ENCODE results near the gene BACH2. TPM values are rescaled to one million over a fixed set of nuclear protein-coding genes. Genes with fewer than 3 reads are reported as not detected.
A peak's percentile ranks its signal among the peaks of the same experiment; 100 is the strongest.

The BACH2 gene
- total RNA-seq, 2 donors from 2014 or later: 101 to 111 TPM

- H3K9me3 Mint-ChIP-seq: peaks cover 4 to 10% of the 10 kb centered on the region in 2 donors
- peaks cover 20 to 70% of the 10 kb centered on the region in 2 donors for H3K36me3 Mint-ChIP-seq (ENCODE audit: insufficient read depth in 2 of 2)
- ATAC-seq (replicated peaks in 1 of 2): no peak
- H3K27ac Mint-ChIP-seq: peak overlapping the region; percentile 29
- no peak overlapping the region for H3K4me3 Mint-ChIP-seq
- no peak for DNase-seq
- no peaks in the 10 kb centered on the region for H3K27me3 Mint-ChIP-seq (ENCODE audit: low read depth)
- peaks cover 76% of the 10 kb centered on the region for H3K4me1 Mint-ChIP-seq (ENCODE audit: low read depth)
These were observed 275.9 kb downstream of the BACH2 start for GRCh38 chr6:90020746-90021145.

DNA sequence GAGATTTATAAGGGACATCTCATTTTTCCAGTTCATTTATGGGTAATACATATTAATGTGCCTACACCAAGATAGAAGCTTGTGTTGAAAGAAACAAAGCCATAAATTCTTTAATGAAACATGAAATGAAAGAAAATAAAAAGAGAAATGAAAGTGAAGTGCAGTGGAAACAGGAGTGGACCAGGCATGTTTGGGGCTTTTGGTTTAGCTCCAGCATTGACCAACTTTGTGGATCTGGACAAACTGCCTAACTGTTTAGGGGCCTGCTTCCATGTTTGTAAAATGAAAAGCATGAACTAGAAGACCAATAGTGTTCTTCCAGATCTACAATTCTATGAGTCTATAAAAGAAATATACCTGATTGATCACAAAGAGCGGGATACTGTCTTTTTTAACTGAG is 277.4 kb downstream of the BACH2 start:
- ATAC-seq (replicated peaks in 1 of 2) (no peak), DNase-seq (no peak)
- Mint-ChIP-seq H3K27me3 (ENCODE audit: low read depth) (no peaks in the 10 kb centered on the region), H3K9me3 (peaks cover 4 to 10% of the 10 kb centered on the region in 2 donors), H3K4me1 (ENCODE audit: low read depth) (peaks cover 67% of the 10 kb centered on the region), H3K4me3 (no peak overlapping the region), H3K36me3 (ENCODE audit: insufficient read depth in 2 of 2) (peaks cover 14 to 64% of the 10 kb centered on the region in 2 donors), H3K27ac (no peak overlapping the region)

- Mint-ChIP-seq H3K36me3 (ENCODE audit: insufficient read depth in 2 of 2) (peaks cover 11 to 59% of the 10 kb centered on the region in 2 donors), H3K4me3 (no peak overlapping the region), H3K27ac (peak overlapping the region; percentile 95), H3K9me3 (peaks cover 4 to 8% of the 10 kb centered on the region in 2 donors), H3K4me1 (ENCODE audit: low read depth) (peaks cover 54% of the 10 kb centered on the region), H3K27me3 (ENCODE audit: low read depth) (no peaks in the 10 kb centered on the region)
- ATAC-seq (replicated peaks in 1 of 2) (no peak), DNase-seq (no peak)
These were observed 280.8 kb downstream of the BACH2 start for GRCh38 chr6:90015883-90016282.

GRCh38 chr6:90008908-90009501 is 287.6 kb downstream of the BACH2 start:
- peak overlapping the region; percentile 97 for H3K27ac Mint-ChIP-seq
- peak; percentile 63 to 74 for ATAC-seq (replicated peaks in 1 of 2)
- H3K4me3 Mint-ChIP-seq: peak overlapping the region; percentile 46 to 64
- DNase-seq: no peak
- H3K36me3 Mint-ChIP-seq (ENCODE audit: insufficient read depth in 2 of 2): peaks cover 8 to 47% of the 10 kb centered on the region in 2 donors
- no peaks in the 10 kb centered on the region for H3K9me3 Mint-ChIP-seq
- no peaks in the 10 kb centered on the region for H3K27me3 Mint-ChIP-seq (ENCODE audit: low read depth)
- H3K4me1 Mint-ChIP-seq (ENCODE audit: low read depth): peaks cover 38% of the 10 kb centered on the region

DNA sequence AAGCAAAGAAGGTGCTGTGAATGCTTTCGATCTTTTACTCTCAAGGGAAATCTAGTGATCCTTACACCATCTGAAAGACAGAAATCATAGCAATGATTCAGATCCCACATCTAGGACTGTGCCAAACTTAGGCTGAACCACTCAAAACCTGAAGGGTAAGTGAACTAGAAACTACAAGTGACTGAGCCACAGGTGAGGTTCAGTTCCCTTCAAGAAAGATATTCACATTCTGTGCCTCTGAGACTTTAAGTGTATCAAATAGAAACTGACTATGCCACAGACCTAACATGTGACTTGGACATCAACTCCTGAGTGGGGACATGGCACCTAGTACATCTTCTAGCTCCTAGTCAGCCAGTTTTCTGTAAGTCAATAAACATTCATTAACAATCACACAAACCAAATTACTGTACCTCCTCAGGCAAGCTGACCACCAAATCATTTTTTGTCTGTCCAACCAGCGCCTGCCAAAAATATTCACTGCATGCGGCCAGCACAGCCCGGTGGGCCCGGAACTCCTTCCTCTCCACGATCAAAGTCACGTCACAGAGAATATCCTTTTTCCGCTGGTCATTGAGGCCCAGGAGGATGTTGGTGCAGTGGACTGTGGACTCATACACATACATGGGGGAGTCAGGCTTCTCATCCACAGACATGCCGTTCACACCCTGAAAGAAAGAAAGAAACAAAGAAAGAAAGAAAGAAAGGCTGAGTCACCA is 288.3 kb downstream of the BACH2 start:
- peak; percentile 40 to 45 for DNase-seq
- peaks cover 38% of the 10 kb centered on the region for H3K4me1 Mint-ChIP-seq (ENCODE audit: low read depth)
- H3K4me3 Mint-ChIP-seq: peak overlapping the region; percentile 46 to 64
- H3K27me3 Mint-ChIP-seq (ENCODE audit: low read depth): no peaks in the 10 kb centered on the region
- peak; percentile 87 for ATAC-seq (replicated peaks in 1 of 2)
- H3K9me3 Mint-ChIP-seq: no peaks in the 10 kb centered on the region
- peak overlapping the region; percentile 97 for H3K27ac Mint-ChIP-seq
- H3K36me3 Mint-ChIP-seq (ENCODE audit: insufficient read depth in 2 of 2): peaks cover 8 to 40% of the 10 kb centered on the region in 2 donors

DNA sequence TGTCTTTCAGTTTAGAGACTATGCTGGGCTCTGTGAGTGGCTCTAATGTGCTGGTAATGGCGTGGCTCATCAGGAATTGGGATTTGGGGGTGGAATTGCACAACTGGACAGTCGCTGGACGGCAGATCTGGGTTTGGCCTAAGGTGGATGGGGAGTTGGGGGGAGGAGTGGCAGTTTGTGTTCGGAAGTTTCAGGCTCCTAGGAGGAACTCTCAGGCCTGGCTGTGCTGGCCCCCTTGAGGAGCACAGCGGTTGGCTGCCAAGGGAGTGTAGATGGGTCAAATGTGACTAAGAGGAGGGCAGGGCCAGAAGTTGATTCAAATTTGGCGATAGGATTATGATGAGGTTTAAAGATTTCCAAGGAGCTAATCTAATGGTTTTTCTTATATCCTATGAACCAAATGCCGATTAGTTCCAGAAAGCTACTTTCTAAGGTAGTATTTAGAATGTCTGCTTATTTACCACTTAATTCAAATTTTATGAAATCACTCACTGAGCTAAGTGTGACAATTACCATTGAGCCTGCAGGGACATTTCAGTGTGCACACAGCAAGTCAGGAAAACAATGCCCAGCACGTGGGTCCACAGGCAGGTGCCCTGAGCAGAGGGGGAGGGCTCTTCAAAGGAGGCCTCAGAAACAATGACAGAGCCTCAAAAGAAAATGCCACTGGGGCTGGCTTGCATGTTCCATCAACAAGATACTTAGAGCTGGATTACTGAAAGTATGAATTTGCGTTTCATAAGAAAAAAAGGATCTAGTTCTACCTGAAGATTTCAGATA is 291.4 kb downstream of the BACH2 start:
- peak overlapping the region; percentile 27 for H3K27ac Mint-ChIP-seq
- H3K4me1 Mint-ChIP-seq (ENCODE audit: low read depth): peaks cover 20% of the 10 kb centered on the region
- no peak for DNase-seq
- H3K36me3 Mint-ChIP-seq (ENCODE audit: insufficient read depth in 2 of 2): peaks cover 10 to 36% of the 10 kb centered on the region in 2 donors
- no peak for ATAC-seq (replicated peaks in 1 of 2)
- no peak overlapping the region for H3K4me3 Mint-ChIP-seq
- no peaks in the 10 kb centered on the region for H3K9me3 Mint-ChIP-seq
- H3K27me3 Mint-ChIP-seq (ENCODE audit: low read depth): no peaks in the 10 kb centered on the region

DNA sequence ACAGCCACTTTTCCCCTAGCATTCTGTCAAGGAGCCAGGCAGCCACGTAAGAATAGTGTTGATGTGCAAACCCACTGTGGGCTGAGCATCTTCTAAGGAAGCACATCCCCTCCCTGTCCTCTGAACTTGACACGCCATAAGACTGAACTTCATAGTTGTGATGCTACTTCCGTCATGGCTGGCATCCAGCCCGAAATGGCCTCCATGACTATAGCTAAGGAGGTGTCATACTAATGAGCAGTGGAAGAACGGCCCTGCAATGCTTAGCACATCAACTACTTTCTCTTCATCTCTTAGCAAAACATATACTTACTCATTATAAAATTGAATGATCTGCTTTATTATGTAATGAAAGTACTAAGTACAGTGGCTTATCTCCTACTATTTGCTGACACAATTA is 292.1 kb downstream of the BACH2 start:
- DNase-seq (no peak), ATAC-seq (replicated peaks in 1 of 2) (no peak)
- peaks cover 14% of the 10 kb centered on the region for H3K4me1 Mint-ChIP-seq (ENCODE audit: low read depth)
- H3K4me3 Mint-ChIP-seq: no peak overlapping the region
- peaks cover 10 to 42% of the 10 kb centered on the region in 2 donors for H3K36me3 Mint-ChIP-seq (ENCODE audit: insufficient read depth in 2 of 2)
- H3K27me3 Mint-ChIP-seq (ENCODE audit: low read depth): no peaks in the 10 kb centered on the region
- no peaks in the 10 kb centered on the region for H3K9me3 Mint-ChIP-seq
- H3K27ac Mint-ChIP-seq: peak overlapping the region; percentile 12

GRCh38 chr6:90003941-90004340 is 292.7 kb downstream of the BACH2 start:
- no peaks in the 10 kb centered on the region for H3K9me3 Mint-ChIP-seq
- H3K27ac Mint-ChIP-seq: no peak overlapping the region
- peaks cover 8% of the 10 kb centered on the region for H3K4me1 Mint-ChIP-seq (ENCODE audit: low read depth)
- H3K27me3 Mint-ChIP-seq (ENCODE audit: low read depth): no peaks in the 10 kb centered on the region
- ATAC-seq (replicated peaks in 1 of 2): no peak
- no peak for DNase-seq
- H3K4me3 Mint-ChIP-seq: no peak overlapping the region
- H3K36me3 Mint-ChIP-seq (ENCODE audit: insufficient read depth in 2 of 2): peaks cover 10 to 42% of the 10 kb centered on the region in 2 donors

- peaks cover 7 to 42% of the 10 kb centered on the region in 2 donors for H3K36me3 Mint-ChIP-seq (ENCODE audit: insufficient read depth in 2 of 2)
- H3K4me1 Mint-ChIP-seq (ENCODE audit: low read depth): peaks cover 6% of the 10 kb centered on the region
- H3K9me3 Mint-ChIP-seq: no peaks in the 10 kb centered on the region
These were observed 293.4 kb downstream of the BACH2 start for GRCh38 chr6:90003069-90003795.

GRCh38 chr6:90000864-90001731 is 295.5 kb downstream of the BACH2 start:
- no peaks in the 10 kb centered on the region for H3K27me3 Mint-ChIP-seq (ENCODE audit: low read depth)
- peaks cover 10 to 45% of the 10 kb centered on the region in 2 donors for H3K36me3 Mint-ChIP-seq (ENCODE audit: insufficient read depth in 2 of 2)
- H3K27ac Mint-ChIP-seq: no peak overlapping the region
- no peaks in the 10 kb centered on the region for H3K9me3 Mint-ChIP-seq
- ATAC-seq (replicated peaks in 1 of 2) (peak; percentile 81 to 86), DNase-seq (peak; percentile 67 to 76)
- no peak overlapping the region for H3K4me3 Mint-ChIP-seq
- peaks cover 24% of the 10 kb centered on the region for H3K4me1 Mint-ChIP-seq (ENCODE audit: low read depth)

More at GRCh38 chr6:90003069-90003795, 293.4 kb downstream of the BACH2 start:
- ATAC-seq (replicated peaks in 1 of 2): no peak
- Mint-ChIP-seq H3K27ac (no peak overlapping the region), H3K27me3 (ENCODE audit: low read depth) (no peaks in the 10 kb centered on the region), H3K4me3 (no peak overlapping the region)
- DNase-seq: no peak

GRCh38 chr6:89999945-90000825 is 296.5 kb downstream of the BACH2 start:
- no peaks in the 10 kb centered on the region for H3K27me3 Mint-ChIP-seq (ENCODE audit: low read depth)
- H3K4me3 Mint-ChIP-seq: no peak overlapping the region
- no peaks in the 10 kb centered on the region for H3K9me3 Mint-ChIP-seq
- H3K4me1 Mint-ChIP-seq (ENCODE audit: low read depth): peaks cover 33% of the 10 kb centered on the region
- DNase-seq (no peak), ATAC-seq (replicated peaks in 1 of 2) (peak; percentile 40 to 47)
- H3K36me3 Mint-ChIP-seq (ENCODE audit: insufficient read depth in 2 of 2): peaks cover 11 to 39% of the 10 kb centered on the region in 2 donors
- no peak overlapping the region for H3K27ac Mint-ChIP-seq
